Memory B cell (primary cell): ENCODE data around the gene QPCTL.
"Not testable (repeated sequence)": the region's sequence is repeated elsewhere in the genome, so short reads cannot be mapped to it uniquely, and the experiment has no call there.

ENCODE experiments used
- ATAC-seq: fragments of 150-1000 bp; cut with Tn5 transposase; 2 replicates; pipeline ENCODE4 v1.10.0; 2021; ENCODE audit warnings: low read depth, mild to moderate bottlenecking, moderate library complexity
- DNase-seq, 2 donors: peaks; one replicate each; pipeline ENCODE4 v3.0.0; 2022; ENCODE audit warnings: low spot score in 2 of 2
- H3K27ac Mint-ChIP-seq: one replicate; pipeline ENCODE4 v1.8.0; 2022; ENCODE audit warnings: mild to moderate bottlenecking, moderate library complexity, mixed read lengths
- H3K27me3 Mint-ChIP-seq: one replicate; pipeline ENCODE4 v1.8.0; 2022; ENCODE audit warnings: mixed read lengths
- H3K36me3 Mint-ChIP-seq: one replicate; pipeline ENCODE4 v1.8.0; 2022; ENCODE audit warnings: mild to moderate bottlenecking, mixed read lengths
- H3K4me1 Mint-ChIP-seq: one replicate; pipeline ENCODE4 v1.8.0; 2022; ENCODE audit warnings: mixed read lengths
- H3K4me3 Mint-ChIP-seq: one replicate; pipeline ENCODE4 v1.8.0; 2022; ENCODE audit warnings: mild to moderate bottlenecking, moderate library complexity, mixed read lengths
- H3K9me3 Mint-ChIP-seq: one replicate; pipeline ENCODE4 v1.8.0; 2022; ENCODE audit warnings: mixed read lengths

QPCTL gene

GRCh38 chr19:45663800-45664199, 28.7 kb upstream of the QPCTL start:
- peaks cover 31% of the 10 kb centered on the region for H3K27me3 Mint-ChIP-seq
- H3K36me3 Mint-ChIP-seq = no peaks in the 10 kb centered on the region

GRCh38 chr19:45664575-45664974, 27.9 kb upstream of the QPCTL start:
- H3K4me3 Mint-ChIP-seq = no peak overlapping the region
- peaks cover 30% of the 10 kb centered on the region for H3K27me3 Mint-ChIP-seq
- no peak overlapping the region for H3K27ac Mint-ChIP-seq
- H3K9me3 Mint-ChIP-seq = no peaks in the 10 kb centered on the region
- peaks cover 21% of the 10 kb centered on the region for H3K4me1 Mint-ChIP-seq
- H3K36me3 Mint-ChIP-seq = no peaks in the 10 kb centered on the region
- DNase-seq (no peak), ATAC-seq (no peak)

More at GRCh38 chr19:45663800-45664199, 28.7 kb upstream of the QPCTL start:
- no peak for ATAC-seq
- peaks cover 1% of the 10 kb centered on the region for H3K9me3 Mint-ChIP-seq
- H3K4me3 Mint-ChIP-seq = no peak overlapping the region
- peaks cover 15% of the 10 kb centered on the region for H3K4me1 Mint-ChIP-seq
- DNase-seq = no peak
- no peak overlapping the region for H3K27ac Mint-ChIP-seq

GRCh38 chr19:45667620-45668341, 24.7 kb upstream of the QPCTL start, which contains the start of gene GIPR:
Gene GIPR, plus strand, starts transcription at chr19:45668221. Its CDS starts 1,300 bp downstream, at chr19:45669521.
- Mint-ChIP-seq H3K9me3 (no peaks in the 10 kb centered on the region), H3K27ac (no peak within 1 kb of the TSS), H3K36me3 (peaks cover 1% of the 10 kb centered on the region), H3K4me3 (peak within 1 kb of the TSS; percentile 77), H3K4me1 (peaks cover 23% of the 10 kb centered on the region), H3K27me3 (peaks cover 28% of the 10 kb centered on the region)
- ATAC-seq = no peak
- no peak for DNase-seq

GRCh38 chr19:45668342-45668871, 24.1 kb upstream of the QPCTL start:
- Mint-ChIP-seq H3K4me3 (peak overlapping the region; percentile 77), H3K27me3 (peaks cover 28% of the 10 kb centered on the region), H3K27ac (no peak overlapping the region), H3K36me3 (peaks cover 1% of the 10 kb centered on the region), H3K4me1 (peaks cover 23% of the 10 kb centered on the region), H3K9me3 (no peaks in the 10 kb centered on the region)
- peak; percentile 24 for ATAC-seq
- DNase-seq = no peak

- Mint-ChIP-seq H3K36me3 (peaks cover 1% of the 10 kb centered on the region), H3K27me3 (peaks cover 19% of the 10 kb centered on the region), H3K4me1 (peaks cover 18% of the 10 kb centered on the region), H3K4me3 (no peak overlapping the region), H3K9me3 (no peaks in the 10 kb centered on the region), H3K27ac (no peak overlapping the region)
- peak; percentile 56 for ATAC-seq
- peak; percentile 50 to 62 for DNase-seq
Measured at GRCh38 chr19:45670670-45671453, 21.6 kb upstream of the QPCTL start.

- Mint-ChIP-seq H3K9me3 (no peaks in the 10 kb centered on the region), H3K4me3 (no peak overlapping the region), H3K27me3 (peaks cover 10% of the 10 kb centered on the region), H3K36me3 (peaks cover 1% of the 10 kb centered on the region), H3K27ac (no peak overlapping the region), H3K4me1 (peaks cover 18% of the 10 kb centered on the region)
- ATAC-seq (no peak), DNase-seq (no peak)
Measured at GRCh38 chr19:45674946-45675345, 17.5 kb upstream of the QPCTL start.

- no peaks in the 10 kb centered on the region for H3K36me3 Mint-ChIP-seq
- peak; percentile 19 to 43 for DNase-seq
- peaks cover 4% of the 10 kb centered on the region for H3K27me3 Mint-ChIP-seq
- H3K9me3 Mint-ChIP-seq = no peaks in the 10 kb centered on the region
- no peak for ATAC-seq
- peak overlapping the region; percentile 50 for H3K4me3 Mint-ChIP-seq
- peak overlapping the region; percentile 31 for H3K27ac Mint-ChIP-seq
- peaks cover 22% of the 10 kb centered on the region for H3K4me1 Mint-ChIP-seq
Measured at GRCh38 chr19:45676851-45677263, 15.6 kb upstream of the QPCTL start.

- ATAC-seq = peak; percentile 43
- peak; percentile 40 to 50 for DNase-seq
- Mint-ChIP-seq H3K36me3 (no peaks in the 10 kb centered on the region), H3K4me3 (peak overlapping the region; percentile 80), H3K27me3 (peaks cover 4% of the 10 kb centered on the region), H3K27ac (peak overlapping the region; percentile 31), H3K4me1 (peaks cover 24% of the 10 kb centered on the region), H3K9me3 (no peaks in the 10 kb centered on the region)
Measured at GRCh38 chr19:45677351-45678230, 14.9 kb upstream of the QPCTL start.

GRCh38 chr19:45681391-45682015, 11.0 kb upstream of the QPCTL start:
- Mint-ChIP-seq H3K27ac (peak overlapping the region; percentile 42), H3K4me3 (peak overlapping the region; percentile 85), H3K36me3 (peaks cover 8% of the 10 kb centered on the region), H3K27me3 (peaks cover 3% of the 10 kb centered on the region), H3K4me1 (peaks cover 21% of the 10 kb centered on the region), H3K9me3 (no peaks in the 10 kb centered on the region)
- DNase-seq (peak; percentile 91 to 93), ATAC-seq (peak; percentile 90)

- DNase-seq (no peak), ATAC-seq (no peak)
- no peak overlapping the region for H3K27ac Mint-ChIP-seq
- no peaks in the 10 kb centered on the region for H3K9me3 Mint-ChIP-seq
- H3K36me3 Mint-ChIP-seq = peaks cover 11% of the 10 kb centered on the region
- no peak overlapping the region for H3K4me3 Mint-ChIP-seq
- peaks cover 16% of the 10 kb centered on the region for H3K4me1 Mint-ChIP-seq
- H3K27me3 Mint-ChIP-seq = peaks cover 3% of the 10 kb centered on the region
Measured at GRCh38 chr19:45682117-45682516, 10.3 kb upstream of the QPCTL start.

GRCh38 chr19:45682908-45683307, 9.6 kb upstream of the QPCTL start:
- ATAC-seq = no peak
- H3K9me3 Mint-ChIP-seq = no peaks in the 10 kb centered on the region
- peaks cover 14% of the 10 kb centered on the region for H3K36me3 Mint-ChIP-seq
- peaks cover 10% of the 10 kb centered on the region for H3K4me1 Mint-ChIP-seq
- H3K27ac Mint-ChIP-seq = no peak overlapping the region
- no peaks in the 10 kb centered on the region for H3K27me3 Mint-ChIP-seq
- no peak overlapping the region for H3K4me3 Mint-ChIP-seq
- no peak for DNase-seq

GRCh38 chr19:45685045-45685444, 7.4 kb upstream of the QPCTL start:
- ATAC-seq = not testable (repeated sequence)

GRCh38 chr19:45687599-45687998, 4.9 kb upstream of the QPCTL start:
- peaks cover 21% of the 10 kb centered on the region for H3K36me3 Mint-ChIP-seq
- no peaks in the 10 kb centered on the region for H3K27me3 Mint-ChIP-seq
- H3K4me3 Mint-ChIP-seq = no peak overlapping the region
- H3K9me3 Mint-ChIP-seq = no peaks in the 10 kb centered on the region
- DNase-seq (no peak), ATAC-seq (no peak)
- H3K4me1 Mint-ChIP-seq = peaks cover 13% of the 10 kb centered on the region
- no peak overlapping the region for H3K27ac Mint-ChIP-seq

More at GRCh38 chr19:45685045-45685444, 7.4 kb upstream of the QPCTL start:
- DNase-seq, H3K27ac Mint-ChIP-seq, H3K27me3 Mint-ChIP-seq, H3K9me3 Mint-ChIP-seq, H3K4me3 Mint-ChIP-seq: not testable (repeated sequence)
- Mint-ChIP-seq H3K36me3 (peaks cover 19% of the 10 kb centered on the region), H3K4me1 (peaks cover 14% of the 10 kb centered on the region)
